Heart left ventricle (tissue), 13 donors: ENCODE results near the gene NTF3.

Source experiments
- POLR2A ChIP-seq, 2 donors: fragments of 450-650 bp; IDR thresholded peaks; one replicate each; pipeline ENCODE4 v1.6.1; 2017; ENCODE audit warnings: antibody characterized with exemption in 2 of 2, mild to moderate bottlenecking in 2 of 2, moderate library complexity in 2 of 2
- TF ChIP-seq, protein P1 (sequence below), 12 donors: fragments of 200-600 bp; sonication (generic) in 4 of 12; IDR thresholded peaks; one replicate each; pipeline versions ENCODE4 v1.5.0 to v1.8.0; 2018 to 2022; ENCODE audit warnings: antibody characterized with exemption in 12 of 12, mild to moderate bottlenecking in 5 of 12
- donor health status: ischemic (EF 13 %, LVEDD 7.1; RV severe dilation, severe dysfunction).
- donor health status: DM: no; HTN: yes; CAD: no.
- donor health status: DM: no; HTN: no; CAD: no.
- donor health status: ischemic (EF 25% LVEDD 6.9; RV normal size, moderate dysfunction).
- donor health status: ischemic (EF 25% LVEDD 5.7; RV mildly dilated, moderate dysfunction).
- donor health status: ischemic (EF 35%, LVEDD 5.7; RV mildly dilated, moderate dysfunction).
- donor health status: nonischemic (EF 11% LVEDD 7.7; RV severe dilation, severe dysfunction).
- donor health status: DM: yes; HTN: yes; CAD: no.
- donor health status: PGD.
- donor health status: ischemic (EF 29% LVEDD 5.4; RV normal size, mild dysfunction).
- donor health status: nonischemic (EF 23%, LVEDD 6.1; RV moderate dilation, normal function).

DNA sequence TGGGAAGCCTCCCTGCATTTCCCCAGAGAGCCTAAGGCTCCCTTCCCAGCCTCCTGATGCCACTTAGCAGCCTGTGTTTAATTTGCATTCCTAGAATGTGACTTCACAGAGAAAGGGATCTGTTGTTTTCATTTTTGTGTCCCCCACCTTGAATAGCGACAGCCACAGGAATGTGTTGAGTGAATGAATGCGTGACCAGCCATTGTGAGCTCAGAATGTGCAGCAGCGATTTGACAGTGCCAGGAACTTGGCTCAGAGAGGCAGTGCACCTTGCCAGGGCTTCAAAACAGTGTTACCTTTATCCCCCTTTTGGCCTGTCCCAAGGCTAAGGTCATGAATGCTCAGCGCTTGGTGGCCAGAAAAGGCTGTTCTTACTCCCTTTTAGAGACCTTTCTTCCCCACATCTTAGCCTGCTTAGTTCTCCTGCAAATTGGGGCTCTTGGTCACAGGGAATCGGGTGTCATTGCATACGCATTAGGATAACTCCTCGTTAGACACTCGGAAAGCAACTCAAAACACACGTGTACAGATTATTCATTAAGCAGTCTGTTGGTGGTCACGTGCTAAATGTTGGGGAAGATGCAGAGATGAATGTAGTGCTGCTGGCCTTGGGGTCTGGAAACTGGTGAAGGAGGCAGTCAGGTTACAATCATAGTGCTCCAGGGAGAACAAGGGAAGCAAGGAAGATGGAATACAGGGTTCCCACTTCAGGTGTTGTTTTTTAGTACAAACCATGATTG, 9.8 kb downstream of the NTF3 start:
- TF ChIP-seq POLR2A (IDR thresholded peaks at IDR 0.05), result no peak
- TF ChIP-seq, protein P1, sequence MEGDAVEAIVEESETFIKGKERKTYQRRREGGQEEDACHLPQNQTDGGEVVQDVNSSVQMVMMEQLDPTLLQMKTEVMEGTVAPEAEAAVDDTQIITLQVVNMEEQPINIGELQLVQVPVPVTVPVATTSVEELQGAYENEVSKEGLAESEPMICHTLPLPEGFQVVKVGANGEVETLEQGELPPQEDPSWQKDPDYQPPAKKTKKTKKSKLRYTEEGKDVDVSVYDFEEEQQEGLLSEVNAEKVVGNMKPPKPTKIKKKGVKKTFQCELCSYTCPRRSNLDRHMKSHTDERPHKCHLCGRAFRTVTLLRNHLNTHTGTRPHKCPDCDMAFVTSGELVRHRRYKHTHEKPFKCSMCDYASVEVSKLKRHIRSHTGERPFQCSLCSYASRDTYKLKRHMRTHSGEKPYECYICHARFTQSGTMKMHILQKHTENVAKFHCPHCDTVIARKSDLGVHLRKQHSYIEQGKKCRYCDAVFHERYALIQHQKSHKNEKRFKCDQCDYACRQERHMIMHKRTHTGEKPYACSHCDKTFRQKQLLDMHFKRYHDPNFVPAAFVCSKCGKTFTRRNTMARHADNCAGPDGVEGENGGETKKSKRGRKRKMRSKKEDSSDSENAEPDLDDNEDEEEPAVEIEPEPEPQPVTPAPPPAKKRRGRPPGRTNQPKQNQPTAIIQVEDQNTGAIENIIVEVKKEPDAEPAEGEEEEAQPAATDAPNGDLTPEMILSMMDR (IDR thresholded peaks at IDR 0.05), result no peak
